KMS-11 (cell line): Measurements from ENCODE around the gene IL20.

ENCODE experiments used
- H2AFZ ChIP-seq: fragments of 200-600 bp; sonication (generic); 2 replicates; pipeline ENCODE4 v1.6.1; 2016; ENCODE audit warnings: antibody characterized with exemption, mixed run types, low read depth
- H3K27ac ChIP-seq: fragments of 200-600 bp; sonication (generic); 2 replicates; pipeline ENCODE4 v1.6.1; 2016; ENCODE audit warnings: mild to moderate bottlenecking, mixed run types
- H3K27me3 ChIP-seq: fragments of 200-600 bp; sonication (generic); 2 replicates; pipeline ENCODE4 v1.6.1; 2017; ENCODE audit warnings: mild to moderate bottlenecking, low read depth, mixed run types, moderate library complexity; ENCODE audit not compliant: insufficient read depth
- H3K36me3 ChIP-seq: fragments of 200-600 bp; sonication (generic); 2 replicates; pipeline ENCODE4 v1.6.1; 2017; ENCODE audit warnings: mild to moderate bottlenecking, mixed run types; ENCODE audit not compliant: insufficient read depth
- H3K4me1 ChIP-seq: fragments of 200-600 bp; sonication (generic); 2 replicates; pipeline ENCODE4 v1.6.1; 2016; ENCODE audit warnings: mild to moderate bottlenecking, low read depth, mixed run types; ENCODE audit not compliant: poor library complexity, severe bottlenecking
- H3K4me2 ChIP-seq: fragments of 200-600 bp; sonication (generic); 2 replicates; pipeline ENCODE4 v1.7.0; 2016; ENCODE audit warnings: mild to moderate bottlenecking, mixed run types
- H3K4me3 ChIP-seq: fragments of 200-600 bp; sonication (generic); IDR thresholded peaks from 2 replicates; pipeline ENCODE4 v1.6.1; 2017; ENCODE audit warnings: low read depth, low read length, mixed read lengths; ENCODE audit not compliant: insufficient read depth
- H3K79me2 ChIP-seq: fragments of 200-600 bp; sonication (generic); 2 replicates; pipeline ENCODE4 v1.6.1; 2016; ENCODE audit warnings: low read depth, mixed run types; ENCODE audit not compliant: insufficient read depth
- H3K9ac ChIP-seq: fragments of 200-600 bp; sonication (generic); 2 replicates; pipeline ENCODE4 v1.6.1; 2016; ENCODE audit warnings: mild to moderate bottlenecking, mixed run types
- H4K20me1 ChIP-seq: fragments of 200-600 bp; sonication (generic); 2 replicates; pipeline ENCODE4 v1.6.1; 2016; ENCODE audit warnings: mild to moderate bottlenecking, mixed run types; ENCODE audit not compliant: insufficient read depth
- TF ChIP-seq, protein P1 (sequence below): fragments of 200-600 bp; sonication (generic); conservative IDR thresholded peaks from 2 replicates; pipeline ENCODE4 v1.6.1; 2017; ENCODE audit warnings: low read depth, mild to moderate bottlenecking, antibody characterized with exemption, low read length, moderate library complexity, mixed read lengths

IL20 gene

GRCh38 chr1:206890125-206891060, 25.0 kb downstream of the IL20 start:
- Histone ChIP-seq H3K4me3 (no peak overlapping the region), H3K4me1 (peaks cover 8% of the 10 kb centered on the region), H3K4me2 (no peak overlapping the region), H2AFZ (no peak overlapping the region), H3K27ac (no peak overlapping the region), H3K27me3 (no peaks in the 10 kb centered on the region; the same call in 1 of the 2 replicates), H3K9ac (no peak overlapping the region), H3K36me3 (no peaks in the 10 kb centered on the region), H4K20me1 (no peaks in the 10 kb centered on the region), H3K79me2 (no peaks in the 10 kb centered on the region)
- TF ChIP-seq, protein P1, sequence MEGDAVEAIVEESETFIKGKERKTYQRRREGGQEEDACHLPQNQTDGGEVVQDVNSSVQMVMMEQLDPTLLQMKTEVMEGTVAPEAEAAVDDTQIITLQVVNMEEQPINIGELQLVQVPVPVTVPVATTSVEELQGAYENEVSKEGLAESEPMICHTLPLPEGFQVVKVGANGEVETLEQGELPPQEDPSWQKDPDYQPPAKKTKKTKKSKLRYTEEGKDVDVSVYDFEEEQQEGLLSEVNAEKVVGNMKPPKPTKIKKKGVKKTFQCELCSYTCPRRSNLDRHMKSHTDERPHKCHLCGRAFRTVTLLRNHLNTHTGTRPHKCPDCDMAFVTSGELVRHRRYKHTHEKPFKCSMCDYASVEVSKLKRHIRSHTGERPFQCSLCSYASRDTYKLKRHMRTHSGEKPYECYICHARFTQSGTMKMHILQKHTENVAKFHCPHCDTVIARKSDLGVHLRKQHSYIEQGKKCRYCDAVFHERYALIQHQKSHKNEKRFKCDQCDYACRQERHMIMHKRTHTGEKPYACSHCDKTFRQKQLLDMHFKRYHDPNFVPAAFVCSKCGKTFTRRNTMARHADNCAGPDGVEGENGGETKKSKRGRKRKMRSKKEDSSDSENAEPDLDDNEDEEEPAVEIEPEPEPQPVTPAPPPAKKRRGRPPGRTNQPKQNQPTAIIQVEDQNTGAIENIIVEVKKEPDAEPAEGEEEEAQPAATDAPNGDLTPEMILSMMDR, result no peak

DNA sequence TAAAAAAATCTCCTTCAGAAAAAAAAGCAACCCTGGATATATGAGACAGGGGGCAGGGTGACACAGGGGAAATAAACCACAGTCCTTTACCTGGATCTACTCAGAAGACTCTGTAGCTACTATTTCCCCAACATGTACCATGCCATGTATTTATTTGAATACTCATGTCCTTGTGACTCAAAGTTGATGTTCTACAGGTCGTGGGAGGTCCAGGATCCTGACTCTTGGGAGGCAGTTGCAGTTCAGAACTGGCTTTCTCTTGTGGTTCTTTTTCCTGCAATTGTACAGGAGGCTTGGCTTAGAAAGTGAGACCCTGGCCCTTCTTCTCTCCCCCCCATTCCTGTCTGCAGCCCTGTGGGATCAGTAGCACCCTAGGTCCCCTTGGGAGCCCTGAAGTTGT, 26.0 kb downstream of the IL20 start:
- Histone ChIP-seq H3K4me2 (no peak overlapping the region), H3K27me3 (no peaks in the 10 kb centered on the region; the same call in 1 of the 2 replicates), H3K79me2 (no peaks in the 10 kb centered on the region), H3K4me1 (peaks cover 8% of the 10 kb centered on the region), H4K20me1 (no peaks in the 10 kb centered on the region), H2AFZ (no peak overlapping the region), H3K9ac (no peak overlapping the region), H3K36me3 (no peaks in the 10 kb centered on the region), H3K4me3 (no peak overlapping the region), H3K27ac (no peak overlapping the region)
- TF ChIP-seq, protein P1, result no peak

DNA sequence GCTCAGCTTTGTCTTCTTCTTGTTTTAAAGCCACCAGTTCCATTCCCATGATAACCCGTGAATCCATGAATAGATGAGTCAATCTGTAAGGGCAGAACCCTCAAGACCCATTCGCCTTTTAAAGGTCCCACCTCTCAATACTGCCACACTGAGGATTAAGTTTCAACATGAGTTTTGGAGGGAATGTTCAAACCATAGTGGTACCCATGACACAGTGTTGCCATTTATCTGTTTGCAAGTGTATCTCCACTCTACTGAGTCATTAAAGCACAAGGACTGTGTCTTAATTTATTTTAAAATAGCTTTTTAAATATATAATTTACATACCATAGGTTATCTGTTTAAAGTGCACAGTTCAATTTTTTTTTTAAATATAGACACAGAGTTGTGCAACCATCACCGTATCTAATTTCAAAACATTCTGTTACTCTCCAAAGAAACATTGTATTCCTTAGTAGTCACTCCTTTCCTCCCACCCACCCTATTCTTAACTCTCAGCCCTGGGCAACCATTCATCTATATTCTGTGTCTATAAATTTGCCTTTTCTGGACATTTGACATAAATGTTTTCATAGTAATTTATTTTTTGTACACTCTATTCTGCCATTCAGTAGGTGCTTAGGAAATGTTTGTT, 27.0 kb downstream of the IL20 start:
- TF ChIP-seq, protein P1, result no peak
- no peak overlapping the region for H2AFZ ChIP-seq
- no peak overlapping the region for H3K4me2 ChIP-seq
- no peaks in the 10 kb centered on the region for H4K20me1 ChIP-seq
- H3K27me3 ChIP-seq, result no peaks in the 10 kb centered on the region; the same call in 1 of the 2 replicates
- peaks cover 8% of the 10 kb centered on the region for H3K4me1 ChIP-seq
- H3K27ac ChIP-seq, result no peak overlapping the region
- H3K79me2 ChIP-seq, result no peaks in the 10 kb centered on the region
- no peak overlapping the region for H3K9ac ChIP-seq
- no peaks in the 10 kb centered on the region for H3K36me3 ChIP-seq
- no peak overlapping the region for H3K4me3 ChIP-seq

DNA sequence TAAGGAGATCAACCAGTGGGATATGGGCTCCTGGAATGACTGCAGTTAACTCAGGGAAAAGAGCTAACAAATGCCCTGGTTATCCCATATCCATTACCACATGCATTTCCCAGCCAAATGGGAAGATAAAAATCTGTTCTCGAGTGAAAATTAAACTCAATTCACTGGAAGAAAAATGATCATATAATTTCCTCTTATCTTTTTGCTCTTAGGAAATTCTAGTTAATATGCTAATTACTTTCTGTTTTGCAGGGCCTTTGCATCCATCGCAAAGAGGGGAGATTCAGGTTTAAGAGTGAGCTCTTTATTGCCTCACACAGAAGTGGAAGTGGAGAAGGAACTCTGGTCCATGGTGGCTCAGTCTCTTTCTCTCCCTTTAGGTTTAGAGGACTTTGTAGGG, 28.0 kb downstream of the IL20 start:
- no peak overlapping the region for H3K27ac ChIP-seq
- no peaks in the 10 kb centered on the region for H4K20me1 ChIP-seq
- no peaks in the 10 kb centered on the region; the same call in 1 of the 2 replicates for H3K27me3 ChIP-seq
- no peak overlapping the region for H3K4me2 ChIP-seq
- peaks cover 4% of the 10 kb centered on the region for H3K4me1 ChIP-seq
- no peak overlapping the region for H3K4me3 ChIP-seq
- TF ChIP-seq, protein P1, result no peak
- H2AFZ ChIP-seq, result no peak overlapping the region
- no peaks in the 10 kb centered on the region for H3K36me3 ChIP-seq
- no peak overlapping the region for H3K9ac ChIP-seq
- no peaks in the 10 kb centered on the region for H3K79me2 ChIP-seq
